GM12878 (cell line): ENCODE data around the gene UQCC2. TPM values are rescaled to one million over a fixed set of nuclear protein-coding genes. Genes with fewer than 3 reads are reported as not detected.

Experiments
- ATAC-seq: fragments of 200-7000 bp; cut with Tn5 transposase; 3 replicates; pipeline ENCODE4 v1.9.1; 2020; ENCODE audit warnings: mild to moderate bottlenecking, moderate library complexity
- BruUV-seq: library from RNA; stranded (reverse); fragments of 400-500 nt; replicated peaks from 2 replicates; lab custom pipeline; 2021; lab: Mats Ljungman, UMichigan
- CTCF ChIA-PET: fragments of 300-600 bp; sonication (Branson Sonifier 250); formaldehyde crosslinking; extraction: SDS; loops from one replicate; lab custom pipeline; 2021; ENCODE audit warnings: inconsistent platforms; lab: Yijun Ruan, JAX
- POLR2A ChIA-PET: fragments of 350-600 bp; formaldehyde crosslinking; extraction: SDS; loops from one replicate; lab custom pipeline; 2021; ENCODE audit warnings: inconsistent platforms; lab: Charles Lee
- RAD21 ChIA-PET: fragments of 300-600 bp; sonication (Branson Sonifier 250); formaldehyde crosslinking; loops from one replicate; lab custom pipeline; 2023; ENCODE audit warnings: antibody characterized with exemption; ENCODE audit not compliant: unreplicated experiment; lab: Charles Lee
- SMC1A ChIA-PET: fragments of 300-600 bp; sonication (Branson Sonifier 250); formaldehyde crosslinking; loops from one replicate; lab custom pipeline; 2023; ENCODE audit not compliant: unreplicated experiment, uncharacterized antibody; lab: Charles Lee
- DNase-seq: peaks from one replicate; pipeline ENCODE4 v3.0.0-alpha.2; 2011; ENCODE audit warnings: low read depth, low spot score
- FAIRE-seq: peaks from 3 replicates; lab custom pipeline; 2011; peaks lifted over from hg19 to GRCh38; lab: Jason Lieb, UNC
- H2AFZ ChIP-seq: 2 replicates; pipeline ENCODE4 v1.6.0; 2011; ENCODE audit warnings: low read depth, low read length, control low read depth; ENCODE audit not compliant: control insufficient read depth
- H3K27ac ChIP-seq: 2 replicates; pipeline ENCODE4 v1.5.1; 2011; ENCODE audit warnings: control low read depth; ENCODE audit not compliant: control insufficient read depth, insufficient read depth
- H3K27me3 ChIP-seq, 2 experiments: replicated peaks in 1 of 2; 2 replicates each; pipeline versions ENCODE4 v1.6.0 to v1.6.1; 2011; ENCODE audit warnings: low read length in 1 of 2; ENCODE audit not compliant: control insufficient read depth in 2 of 2, insufficient read depth in 2 of 2
- H3K36me3 ChIP-seq, 2 experiments: 2 replicates each; pipeline ENCODE4 v1.5.1; 2011; ENCODE audit warnings: low read length in 1 of 2; ENCODE audit not compliant: control insufficient read depth in 2 of 2, insufficient read depth in 2 of 2
- H3K4me1 ChIP-seq: 2 replicates; pipeline ENCODE4 v1.6.1; 2011; ENCODE audit warnings: mild to moderate bottlenecking, low read length, moderate library complexity, mixed read lengths; ENCODE audit not compliant: control insufficient read depth, insufficient read depth
- H3K4me2 ChIP-seq: 2 replicates; pipeline ENCODE4 v1.6.0; 2011; ENCODE audit warnings: control low read depth; ENCODE audit not compliant: control insufficient read depth, insufficient read depth
- H3K4me3 ChIP-seq: fragments of 200-600 bp; sonication (generic); 2 replicates; pipeline ENCODE4 v1.5.1; 2016
- H3K79me2 ChIP-seq: 2 replicates; pipeline ENCODE4 v1.6.0; 2011; ENCODE audit warnings: low read length; ENCODE audit not compliant: control insufficient read depth, insufficient read depth
- H3K9ac ChIP-seq: 2 replicates; pipeline ENCODE4 v1.8.0; 2011; ENCODE audit warnings: low read length, control low read depth, mixed read lengths; ENCODE audit not compliant: control insufficient read depth, insufficient read depth
- H3K9me3 ChIP-seq: replicated peaks from 3 replicates; pipeline ENCODE4 v1.5.1; 2011; ENCODE audit warnings: mild to moderate bottlenecking, low read length; ENCODE audit not compliant: control insufficient read depth, insufficient read depth
- H4K20me1 ChIP-seq: 2 replicates; pipeline ENCODE4 v1.6.0; 2011; ENCODE audit not compliant: control insufficient read depth, insufficient read depth
- ASH2L ChIP-seq: fragments of 300-600, 200-600 bp; sonication (generic); IDR thresholded peaks from 2 replicates; pipeline ENCODE4 v1.6.1; 2017; ENCODE audit warnings: low read depth, mild to moderate bottlenecking, borderline replicate concordance
- CBX5 ChIP-seq: sonication (generic); IDR thresholded peaks from 2 replicates; pipeline ENCODE4 v1.6.1; 2016; ENCODE audit warnings: low read depth, moderate library complexity, mild to moderate bottlenecking, inconsistent platforms
- FOXK2 ChIP-seq: fragments of 450-650 bp; IDR thresholded peaks from 2 replicates; pipeline ENCODE4 v1.6.1; 2017; ENCODE audit warnings: mild to moderate bottlenecking, moderate library complexity
- HCFC1 ChIP-seq: fragments of 150-350 bp; IDR thresholded peaks from 2 replicates; pipeline ENCODE4 v1.6.1; 2014; ENCODE audit warnings: low read length
- KDM1A ChIP-seq: fragments of 200-600 bp; sonication (generic); IDR thresholded peaks from 2 replicates; pipeline ENCODE4 v1.6.1; 2016; ENCODE audit warnings: borderline replicate concordance
- MYC ChIP-seq: IDR thresholded peaks from 2 replicates; pipeline ENCODE4 v1.6.1; 2011; ENCODE audit warnings: mild to moderate bottlenecking, low read length, moderate library complexity, inconsistent platforms; ENCODE audit not compliant: insufficient read depth, insufficient replicate concordance, insufficient read length, severe bottlenecking
- POLR2AphosphoS2 ChIP-seq: IDR thresholded peaks from 2 replicates; pipeline ENCODE4 v1.6.1; 2011; ENCODE audit warnings: low read depth, mild to moderate bottlenecking, low read length, improper control_type of control experiment, moderate library complexity
- RBBP5 ChIP-seq: fragments of 200-600 bp; sonication (generic); conservative IDR thresholded peaks from 2 replicates; pipeline ENCODE4 v1.6.1; 2016
- SRF ChIP-seq, 2 experiments: IDR thresholded peaks; 2 replicates each; pipeline ENCODE4 v1.6.1; 2011; ENCODE audit warnings: low read depth in 2 of 2, low read length in 2 of 2, mild to moderate bottlenecking in 1 of 2, moderate library complexity in 1 of 2
- STAT3 ChIP-seq: IDR thresholded peaks from 2 replicates; pipeline ENCODE4 v1.6.1; 2011; ENCODE audit warnings: low read depth, low read length, improper control_type of control experiment
- TCF12 ChIP-seq: IDR thresholded peaks from 2 replicates; pipeline ENCODE4 v1.6.1; 2011; ENCODE audit warnings: low read depth, mild to moderate bottlenecking, low read length
- WGBS: methylation state at CpG from one replicate; pipeline ENCODE4 v1.1.6; 2016; ENCODE audit warnings: low lambda C conversion rate; ENCODE audit not compliant: insufficient replicate concordance, insufficient coverage; ENCODE audit errors: missing lambda C conversion rate; 5-methylcytosine and 5-hydroxymethylcytosine counted together
- in situ Hi-C: fragments of 300-500 bp; cut with MboI; formaldehyde crosslinking; loops from 9 replicates; pipeline ENCODE4 v1.14.3; 2018; ENCODE audit warnings: mixed read lengths
- intact Hi-C: fragments of 100-400 bp; cut with micrococcal nuclease; formaldehyde crosslinking; loops from one replicate; pipeline ENCODE4 v1.14.2; 2022; ENCODE audit not compliant: unreplicated experiment
- polyA plus RNA-seq, 11 experiments: library from polyadenylated mRNA; depleted of rRNA in 4 of 11; unstranded in 6 of 11; stranded (reverse) in 5 of 11; fragments of >200 nt; fragmentation: Nextera tagmentation in 4 of 11; fragmentation: Illumina TruSeq in 1 of 11; extraction: Ambion mirVana in 4 of 11; extraction: Trizol in 1 of 11; gene quantifications; 1 replicate in 1 of 11; 2 replicates in 10 of 11; pipeline versions ENCODE4 v1.2.1 to v1.2.3, GENCODE V29; 2011 to 2016; ENCODE audit warnings: inconsistent platforms in 2 of 11, missing spikeins in 2 of 11, low read depth in 1 of 11
- total RNA-seq, 4 experiments: library from RNA; depleted of rRNA in 3 of 4; stranded (reverse); fragments of >200 nt in 3 of 4; fragmentation: Illumina TruSeq in 1 of 4; extraction: Trizol in 1 of 4; gene quantifications; 2 replicates each; pipeline versions ENCODE4 v1.2.1 to v1.2.3, GENCODE V29; 2013 to 2021
- TF ChIP-seq, protein P1 (sequence below): fragments of 450-650 bp; IDR thresholded peaks from 2 replicates; pipeline ENCODE4 v1.6.1; 2017; ENCODE audit warnings: mild to moderate bottlenecking, moderate library complexity
- TF ChIP-seq, protein P2 (sequence below): fragments of 150-350 bp; IDR thresholded peaks from 2 replicates; pipeline ENCODE4 v1.6.1; 2016; ENCODE audit warnings: low read depth, low read length
- TF ChIP-seq, protein P3 (sequence below): IDR thresholded peaks from 2 replicates; pipeline ENCODE4 v1.6.1; 2011; ENCODE audit warnings: mild to moderate bottlenecking, low read depth, low read length, moderate library complexity; ENCODE audit not compliant: insufficient replicate concordance

UQCC2 gene
- total and polyA plus RNA-seq, 10 of the 15 experiments (the other 5 are each of a cell fraction or from before 2014, with no cell fraction given), result 40.6 to 478 (median 71.2) TPM

DNA sequence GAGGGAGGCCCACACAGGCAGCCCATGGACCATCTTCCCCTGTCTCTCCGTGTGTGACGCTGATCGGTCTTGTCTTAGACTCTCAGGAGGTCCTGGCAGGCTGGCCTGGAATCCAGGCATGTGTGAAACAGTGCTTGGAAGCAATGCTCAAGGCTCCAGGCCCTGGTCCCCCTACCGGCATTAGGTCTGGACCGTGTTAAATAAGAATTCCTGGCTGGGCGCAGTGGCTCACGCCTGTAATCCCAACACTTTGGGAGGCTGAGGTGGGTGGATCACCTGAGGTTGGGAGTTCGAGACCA, 22.2 kb upstream of the UQCC2 start:
- ATAC-seq, result no peak
- in situ Hi-C loops, result no loop called here
- Histone ChIP-seq H3K36me3 (no peaks in the 10 kb centered on the region), H3K9me3 (no peaks in the 10 kb centered on the region), H3K27ac (no peak overlapping the region), H3K4me2 (no peak overlapping the region), H3K4me3 (no peak overlapping the region), H2AFZ (no peak overlapping the region), H3K9ac (no peak overlapping the region), H3K4me1 (no peaks in the 10 kb centered on the region), H3K79me2 (no peaks in the 10 kb centered on the region), H3K27me3 (peaks cover 0 to 4% of the 10 kb centered on the region in 2 experiments; a peak in 1 of 4 replicates), H4K20me1 (no peaks in the 10 kb centered on the region; the same call in 1 of the 2 replicates)
- ChIA-PET RAD21 (no interaction called here), CTCF (no interaction called here), SMC1A (no interaction called here), POLR2A (no interaction called here)
- WGBS, result 77% methylated on average over 8 of the region's 8 CpGs
- no peak for FAIRE-seq
- intact Hi-C loops, result no loop called here
- DNase-seq, result no peak
- BruUV-seq, result no TSS peak
- TF ChIP-seq POLR2AphosphoS2 (no peak), SRF (IDR thresholded peaks at IDR 0.05; ENCODE audit: low read depth in 2 of 2, low read length in 2 of 2) (no peak), FOXK2 (no peak), RBBP5 (no peak), TCF12 (no peak), CBX5 (no peak), MYC (no peak), KDM1A (no peak), HCFC1 (no peak), ASH2L (no peak), STAT3 (no peak)
- TF ChIP-seq, protein P1, sequence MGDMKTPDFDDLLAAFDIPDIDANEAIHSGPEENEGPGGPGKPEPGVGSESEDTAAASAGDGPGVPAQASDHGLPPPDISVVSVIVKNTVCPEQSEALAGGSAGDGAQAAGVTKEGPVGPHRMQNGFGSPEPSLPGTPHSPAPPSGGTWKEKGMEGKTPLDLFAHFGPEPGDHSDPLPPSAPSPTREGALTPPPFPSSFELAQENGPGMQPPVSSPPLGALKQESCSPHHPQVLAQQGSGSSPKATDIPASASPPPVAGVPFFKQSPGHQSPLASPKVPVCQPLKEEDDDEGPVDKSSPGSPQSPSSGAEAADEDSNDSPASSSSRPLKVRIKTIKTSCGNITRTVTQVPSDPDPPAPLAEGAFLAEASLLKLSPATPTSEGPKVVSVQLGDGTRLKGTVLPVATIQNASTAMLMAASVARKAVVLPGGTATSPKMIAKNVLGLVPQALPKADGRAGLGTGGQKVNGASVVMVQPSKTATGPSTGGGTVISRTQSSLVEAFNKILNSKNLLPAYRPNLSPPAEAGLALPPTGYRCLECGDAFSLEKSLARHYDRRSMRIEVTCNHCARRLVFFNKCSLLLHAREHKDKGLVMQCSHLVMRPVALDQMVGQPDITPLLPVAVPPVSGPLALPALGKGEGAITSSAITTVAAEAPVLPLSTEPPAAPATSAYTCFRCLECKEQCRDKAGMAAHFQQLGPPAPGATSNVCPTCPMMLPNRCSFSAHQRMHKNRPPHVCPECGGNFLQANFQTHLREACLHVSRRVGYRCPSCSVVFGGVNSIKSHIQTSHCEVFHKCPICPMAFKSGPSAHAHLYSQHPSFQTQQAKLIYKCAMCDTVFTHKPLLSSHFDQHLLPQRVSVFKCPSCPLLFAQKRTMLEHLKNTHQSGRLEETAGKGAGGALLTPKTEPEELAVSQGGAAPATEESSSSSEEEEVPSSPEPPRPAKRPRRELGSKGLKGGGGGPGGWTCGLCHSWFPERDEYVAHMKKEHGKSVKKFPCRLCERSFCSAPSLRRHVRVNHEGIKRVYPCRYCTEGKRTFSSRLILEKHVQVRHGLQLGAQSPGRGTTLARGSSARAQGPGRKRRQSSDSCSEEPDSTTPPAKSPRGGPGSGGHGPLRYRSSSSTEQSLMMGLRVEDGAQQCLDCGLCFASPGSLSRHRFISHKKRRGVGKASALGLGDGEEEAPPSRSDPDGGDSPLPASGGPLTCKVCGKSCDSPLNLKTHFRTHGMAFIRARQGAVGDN, result no peak
- TF ChIP-seq, protein P2, sequence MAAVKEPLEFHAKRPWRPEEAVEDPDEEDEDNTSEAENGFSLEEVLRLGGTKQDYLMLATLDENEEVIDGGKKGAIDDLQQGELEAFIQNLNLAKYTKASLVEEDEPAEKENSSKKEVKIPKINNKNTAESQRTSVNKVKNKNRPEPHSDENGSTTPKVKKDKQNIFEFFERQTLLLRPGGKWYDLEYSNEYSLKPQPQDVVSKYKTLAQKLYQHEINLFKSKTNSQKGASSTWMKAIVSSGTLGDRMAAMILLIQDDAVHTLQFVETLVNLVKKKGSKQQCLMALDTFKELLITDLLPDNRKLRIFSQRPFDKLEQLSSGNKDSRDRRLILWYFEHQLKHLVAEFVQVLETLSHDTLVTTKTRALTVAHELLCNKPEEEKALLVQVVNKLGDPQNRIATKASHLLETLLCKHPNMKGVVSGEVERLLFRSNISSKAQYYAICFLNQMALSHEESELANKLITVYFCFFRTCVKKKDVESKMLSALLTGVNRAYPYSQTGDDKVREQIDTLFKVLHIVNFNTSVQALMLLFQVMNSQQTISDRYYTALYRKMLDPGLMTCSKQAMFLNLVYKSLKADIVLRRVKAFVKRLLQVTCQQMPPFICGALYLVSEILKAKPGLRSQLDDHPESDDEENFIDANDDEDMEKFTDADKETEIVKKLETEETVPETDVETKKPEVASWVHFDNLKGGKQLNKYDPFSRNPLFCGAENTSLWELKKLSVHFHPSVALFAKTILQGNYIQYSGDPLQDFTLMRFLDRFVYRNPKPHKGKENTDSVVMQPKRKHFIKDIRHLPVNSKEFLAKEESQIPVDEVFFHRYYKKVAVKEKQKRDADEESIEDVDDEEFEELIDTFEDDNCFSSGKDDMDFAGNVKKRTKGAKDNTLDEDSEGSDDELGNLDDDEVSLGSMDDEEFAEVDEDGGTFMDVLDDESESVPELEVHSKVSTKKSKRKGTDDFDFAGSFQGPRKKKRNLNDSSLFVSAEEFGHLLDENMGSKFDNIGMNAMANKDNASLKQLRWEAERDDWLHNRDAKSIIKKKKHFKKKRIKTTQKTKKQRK, result no peak
- TF ChIP-seq, protein P3, sequence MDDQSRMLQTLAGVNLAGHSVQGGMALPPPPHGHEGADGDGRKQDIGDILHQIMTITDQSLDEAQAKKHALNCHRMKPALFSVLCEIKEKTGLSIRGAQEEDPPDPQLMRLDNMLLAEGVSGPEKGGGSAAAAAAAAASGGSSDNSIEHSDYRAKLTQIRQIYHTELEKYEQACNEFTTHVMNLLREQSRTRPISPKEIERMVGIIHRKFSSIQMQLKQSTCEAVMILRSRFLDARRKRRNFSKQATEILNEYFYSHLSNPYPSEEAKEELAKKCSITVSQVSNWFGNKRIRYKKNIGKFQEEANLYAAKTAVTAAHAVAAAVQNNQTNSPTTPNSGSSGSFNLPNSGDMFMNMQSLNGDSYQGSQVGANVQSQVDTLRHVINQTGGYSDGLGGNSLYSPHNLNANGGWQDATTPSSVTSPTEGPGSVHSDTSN, result no peak
